Measurements from ENCODE around the gene TCEA2.

The TCEA2 gene

GRCh38 chr20:64102647-64103354 is 39.8 kb downstream of the TCEA2 start:
- no peak overlapping the region for H3K4me3 ChIP-seq (ENCODE audit: low read length)
- DNase-seq (ENCODE audit: low read depth): no peak
- TF ChIP-seq, protein P1, sequence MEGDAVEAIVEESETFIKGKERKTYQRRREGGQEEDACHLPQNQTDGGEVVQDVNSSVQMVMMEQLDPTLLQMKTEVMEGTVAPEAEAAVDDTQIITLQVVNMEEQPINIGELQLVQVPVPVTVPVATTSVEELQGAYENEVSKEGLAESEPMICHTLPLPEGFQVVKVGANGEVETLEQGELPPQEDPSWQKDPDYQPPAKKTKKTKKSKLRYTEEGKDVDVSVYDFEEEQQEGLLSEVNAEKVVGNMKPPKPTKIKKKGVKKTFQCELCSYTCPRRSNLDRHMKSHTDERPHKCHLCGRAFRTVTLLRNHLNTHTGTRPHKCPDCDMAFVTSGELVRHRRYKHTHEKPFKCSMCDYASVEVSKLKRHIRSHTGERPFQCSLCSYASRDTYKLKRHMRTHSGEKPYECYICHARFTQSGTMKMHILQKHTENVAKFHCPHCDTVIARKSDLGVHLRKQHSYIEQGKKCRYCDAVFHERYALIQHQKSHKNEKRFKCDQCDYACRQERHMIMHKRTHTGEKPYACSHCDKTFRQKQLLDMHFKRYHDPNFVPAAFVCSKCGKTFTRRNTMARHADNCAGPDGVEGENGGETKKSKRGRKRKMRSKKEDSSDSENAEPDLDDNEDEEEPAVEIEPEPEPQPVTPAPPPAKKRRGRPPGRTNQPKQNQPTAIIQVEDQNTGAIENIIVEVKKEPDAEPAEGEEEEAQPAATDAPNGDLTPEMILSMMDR (IDR thresholded peaks at IDR 0.05; ENCODE audit: insufficient read depth, low read depth, low read length, missing control alignments): no peak

- no peak for DNase-seq (ENCODE audit: low read depth)
- no peak overlapping the region for H3K4me3 ChIP-seq (ENCODE audit: low read length)
- TF ChIP-seq, protein P1 (IDR thresholded peaks at IDR 0.05; ENCODE audit: insufficient read depth, low read depth, low read length, missing control alignments): no peak
Observed at GRCh38 chr20:64103871-64104666, 41.1 kb downstream of the TCEA2 start.

DNA sequence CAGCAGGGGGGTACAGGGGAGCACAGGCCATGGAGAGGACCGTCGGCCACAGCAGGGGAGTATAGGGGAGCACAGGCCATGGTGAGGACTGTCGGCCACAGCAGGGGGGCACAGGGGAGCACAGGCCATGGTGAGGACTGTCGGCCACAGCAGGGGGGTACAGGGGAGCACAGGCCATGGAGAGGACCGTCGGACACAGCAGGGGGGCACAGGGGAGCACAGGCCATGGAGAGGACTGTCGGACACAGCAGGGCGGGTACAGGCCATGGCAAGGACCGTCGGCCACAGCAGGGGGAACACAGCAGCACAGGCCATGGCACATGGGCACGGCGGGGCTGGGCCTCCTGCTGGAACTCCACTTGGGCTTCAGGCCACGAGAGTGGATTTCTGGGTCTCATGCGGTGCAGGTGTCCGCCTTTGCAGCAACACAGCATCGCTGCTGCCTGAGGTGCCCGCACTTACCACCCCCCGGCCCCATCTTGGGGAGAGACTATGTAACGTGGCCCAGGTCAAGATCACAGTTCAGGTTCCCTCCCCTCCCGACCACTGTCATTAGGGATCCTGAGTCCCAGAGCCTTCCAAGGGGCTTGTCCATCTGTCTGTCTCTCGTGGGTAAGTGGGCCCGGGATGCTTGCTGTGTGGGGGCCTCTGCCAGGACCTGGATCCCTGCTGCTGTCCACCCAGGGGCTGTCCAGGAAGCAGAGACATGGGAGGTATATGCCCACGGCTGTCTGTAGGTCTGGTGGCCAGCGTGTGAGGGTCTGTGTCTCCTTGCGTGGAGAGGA is 41.9 kb downstream of the TCEA2 start:
- no peak for DNase-seq (ENCODE audit: low read depth)
- no peak overlapping the region for H3K4me3 ChIP-seq (ENCODE audit: low read length)

GRCh38 chr20:64105846-64106434 is 42.9 kb downstream of the TCEA2 start:
- TF ChIP-seq, protein P1 (IDR thresholded peaks at IDR 0.05; ENCODE audit: insufficient read depth, low read depth, low read length, missing control alignments): no peak
- DNase-seq (ENCODE audit: low read depth): no peak
- no peak overlapping the region for H3K4me3 ChIP-seq (ENCODE audit: low read length)

More for the DNA sequence above, 41.9 kb downstream of the TCEA2 start:
- TF ChIP-seq, protein P1 (IDR thresholded peaks at IDR 0.05; ENCODE audit: insufficient read depth, low read depth, low read length, missing control alignments): no peak

GRCh38 chr20:64106435-64106961 is 43.5 kb downstream of the TCEA2 start:
- DNase-seq (ENCODE audit: low read depth): no peak
- TF ChIP-seq, protein P1 (IDR thresholded peaks at IDR 0.05; ENCODE audit: insufficient read depth, low read depth, low read length, missing control alignments): no peak
- no peak overlapping the region for H3K4me3 ChIP-seq (ENCODE audit: low read length)

- DNase-seq (ENCODE audit: low read depth): no peak
- no peak within 1 kb of the TSS for H3K4me3 ChIP-seq (ENCODE audit: low read length)
- TF ChIP-seq, protein P1 (IDR thresholded peaks at IDR 0.05; ENCODE audit: insufficient read depth, low read depth, low read length, missing control alignments): no peak
Observed at GRCh38 chr20:64106981-64107735, 44.2 kb downstream of the TCEA2 start, which contains the start of gene NPBWR2. NPBWR2 (minus strand) TSS chr20:64107565; CDS start chr20:64106831, 734 bp downstream.
